ENCODE data around the gene CCNF.
"Not testable (repeated sequence)": the region's sequence is repeated elsewhere in the genome, so short reads cannot be mapped to it uniquely, and the experiment has no call there.

CCNF gene

GRCh38 chr16:2429771-2430663, 770 bp downstream of the CCNF start:
- Histone ChIP-seq H3K27me3 (ENCODE audit: insufficient read depth, low read length) (no peaks in the 10 kb centered on the region), H3K79me2 (ENCODE audit: insufficient read depth, low read length) (peaks cover 17% of the 10 kb centered on the region), H3K36me3 (ENCODE audit: insufficient read depth, low read length) (peaks cover 40% of the 10 kb centered on the region), H3F3A (ENCODE audit: insufficient read depth, low read length) (no peaks in the 10 kb centered on the region), H3K27ac (ENCODE audit: low read depth, low read length, poor library complexity, severe bottlenecking) (no peak overlapping the region), H3K9ac (ENCODE audit: low read length) (peak overlapping the region; percentile 96), H3K4me1 (ENCODE audit: insufficient read depth, low read length, severe bottlenecking) (peaks cover 23% of the 10 kb centered on the region), H4K20me1 (ENCODE audit: insufficient read depth, low read length) (no peaks in the 10 kb centered on the region), H3K9me3 (ENCODE audit: low read length) (no peaks in the 10 kb centered on the region), H2AFZ (ENCODE audit: low read length) (no peak overlapping the region), H3K9me2 (ENCODE audit: low read depth, low read length) (no peaks in the 10 kb centered on the region), H3K4me2 (ENCODE audit: low read length) (peak overlapping the region; percentile 94), H3K4me3 (ENCODE audit: low read depth, low read length, poor library complexity, severe bottlenecking) (peak overlapping the region; percentile 96)
- TF ChIP-seq EZH2 (IDR thresholded peaks at IDR 0.05; ENCODE audit: borderline replicate concordance, low read length) (no peak), CTCF (IDR thresholded peaks at IDR 0.05; ENCODE audit: low read length) (peak; percentile 57)

GRCh38 chr16:2432286-2432685, 3.0 kb downstream of the CCNF start:
- Histone ChIP-seq H3K36me3 (ENCODE audit: insufficient read depth, low read length) (peaks cover 57% of the 10 kb centered on the region), H2AFZ (ENCODE audit: low read length) (no peak overlapping the region), H3K27ac (ENCODE audit: low read depth, low read length, poor library complexity, severe bottlenecking) (no peak overlapping the region), H4K20me1 (ENCODE audit: insufficient read depth, low read length) (no peaks in the 10 kb centered on the region), H3K9ac (ENCODE audit: low read length) (no peak overlapping the region), H3K9me2 (ENCODE audit: low read depth, low read length) (no peaks in the 10 kb centered on the region), H3K4me1 (ENCODE audit: insufficient read depth, low read length, severe bottlenecking) (peaks cover 23% of the 10 kb centered on the region), H3K9me3 (ENCODE audit: low read length) (no peaks in the 10 kb centered on the region), H3K79me2 (ENCODE audit: insufficient read depth, low read length) (peaks cover 17% of the 10 kb centered on the region), H3K4me2 (ENCODE audit: low read length) (no peak overlapping the region), H3K27me3 (ENCODE audit: insufficient read depth, low read length) (no peaks in the 10 kb centered on the region), H3K4me3 (ENCODE audit: low read depth, low read length, poor library complexity, severe bottlenecking) (no peak overlapping the region), H3F3A (ENCODE audit: insufficient read depth, low read length) (no peaks in the 10 kb centered on the region)
- TF ChIP-seq EZH2 (IDR thresholded peaks at IDR 0.05; ENCODE audit: borderline replicate concordance, low read length), result no peak
- no peak for TF ChIP-seq CTCF (IDR thresholded peaks at IDR 0.05; ENCODE audit: low read length)

- Histone ChIP-seq H3K9me3 (ENCODE audit: low read length) (no peaks in the 10 kb centered on the region), H3K4me2 (ENCODE audit: low read length) (no peak overlapping the region), H3F3A (ENCODE audit: insufficient read depth, low read length) (no peaks in the 10 kb centered on the region), H3K27me3 (ENCODE audit: insufficient read depth, low read length) (no peaks in the 10 kb centered on the region), H2AFZ (ENCODE audit: low read length) (no peak overlapping the region), H3K9me2 (ENCODE audit: low read depth, low read length) (no peaks in the 10 kb centered on the region), H3K36me3 (ENCODE audit: insufficient read depth, low read length) (peaks cover 64% of the 10 kb centered on the region), H3K9ac (ENCODE audit: low read length) (no peak overlapping the region), H3K79me2 (ENCODE audit: insufficient read depth, low read length) (peaks cover 17% of the 10 kb centered on the region), H3K27ac (ENCODE audit: low read depth, low read length, poor library complexity, severe bottlenecking) (no peak overlapping the region), H3K4me1 (ENCODE audit: insufficient read depth, low read length, severe bottlenecking) (peaks cover 22% of the 10 kb centered on the region), H4K20me1 (ENCODE audit: insufficient read depth, low read length) (no peaks in the 10 kb centered on the region), H3K4me3 (ENCODE audit: low read depth, low read length, poor library complexity, severe bottlenecking) (no peak overlapping the region)
- TF ChIP-seq EZH2 (IDR thresholded peaks at IDR 0.05; ENCODE audit: borderline replicate concordance, low read length) (no peak), CTCF (IDR thresholded peaks at IDR 0.05; ENCODE audit: low read length) (no peak)
Observed at GRCh38 chr16:2432801-2433505, 3.7 kb downstream of the CCNF start.

GRCh38 chr16:2435236-2435635, 6.0 kb downstream of the CCNF start:
- not testable (repeated sequence) for H3K4me2 ChIP-seq (ENCODE audit: low read length); H3K79me2 ChIP-seq (ENCODE audit: insufficient read depth, low read length); H3K9me3 ChIP-seq (ENCODE audit: low read length); H3F3A ChIP-seq (ENCODE audit: insufficient read depth, low read length); H4K20me1 ChIP-seq (ENCODE audit: insufficient read depth, low read length); H3K9me2 ChIP-seq (ENCODE audit: low read depth, low read length); H3K4me3 ChIP-seq (ENCODE audit: low read depth, low read length, poor library complexity, severe bottlenecking); H3K27ac ChIP-seq (ENCODE audit: low read depth, low read length, poor library complexity, severe bottlenecking); H3K27me3 ChIP-seq (ENCODE audit: insufficient read depth, low read length); H3K9ac ChIP-seq (ENCODE audit: low read length); H2AFZ ChIP-seq (ENCODE audit: low read length)
- Histone ChIP-seq H3K4me1 (ENCODE audit: insufficient read depth, low read length, severe bottlenecking) (peaks cover 11% of the 10 kb centered on the region), H3K36me3 (ENCODE audit: insufficient read depth, low read length) (peaks cover 87% of the 10 kb centered on the region)
